ENCODE measurements around the gene C15orf61. TPM values are rescaled to one million over a fixed set of nuclear protein-coding genes. Genes with fewer than 3 reads are reported as not detected.
A peak's percentile ranks its signal among the peaks of the same experiment; 100 is the strongest.

The C15orf61 gene
- total RNA-seq, 1 donor from 2014 or later, result 7.4 TPM

DNA sequence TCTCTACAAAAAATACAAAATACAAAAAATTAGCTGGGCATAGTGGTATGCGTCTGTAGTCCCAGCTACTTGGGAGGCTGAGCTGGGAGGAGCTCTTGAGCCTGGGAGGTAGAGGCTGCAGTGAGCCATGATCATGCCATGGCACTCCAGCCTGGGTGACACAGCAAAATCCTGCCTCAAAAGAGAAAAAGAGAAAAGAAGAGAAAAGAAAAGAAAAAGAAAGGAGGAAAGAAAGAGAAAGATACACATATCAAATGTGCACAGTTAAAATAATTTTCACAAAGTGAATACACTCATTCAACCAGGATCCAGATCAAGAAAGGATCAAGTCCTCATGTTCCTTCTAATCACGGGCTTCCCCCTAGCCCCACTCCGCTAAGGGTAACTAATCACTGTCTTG, 5.8 kb upstream of the C15orf61 start:
- DNase-seq, result no peak

DNA sequence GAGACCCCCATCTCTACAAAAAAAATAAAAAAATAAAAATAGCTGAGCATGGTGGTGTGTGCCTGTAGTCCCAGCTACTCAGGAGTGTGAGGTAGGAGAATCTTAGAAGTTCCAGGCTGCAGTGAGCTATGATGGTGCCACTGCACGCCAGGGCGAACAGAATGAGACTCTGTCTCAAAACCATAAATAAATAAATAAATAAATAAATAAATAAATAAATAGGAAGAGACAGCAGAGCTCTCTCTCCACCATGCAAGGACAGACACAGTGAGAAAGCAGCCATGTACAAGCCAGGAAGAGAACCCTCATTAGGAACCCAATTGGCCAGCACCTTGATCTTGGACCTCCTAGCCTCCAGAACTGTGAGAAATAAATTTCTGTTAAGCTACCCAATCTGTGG, 5.4 kb upstream of the C15orf61 start:
- DNase-seq, result no peak

DNA sequence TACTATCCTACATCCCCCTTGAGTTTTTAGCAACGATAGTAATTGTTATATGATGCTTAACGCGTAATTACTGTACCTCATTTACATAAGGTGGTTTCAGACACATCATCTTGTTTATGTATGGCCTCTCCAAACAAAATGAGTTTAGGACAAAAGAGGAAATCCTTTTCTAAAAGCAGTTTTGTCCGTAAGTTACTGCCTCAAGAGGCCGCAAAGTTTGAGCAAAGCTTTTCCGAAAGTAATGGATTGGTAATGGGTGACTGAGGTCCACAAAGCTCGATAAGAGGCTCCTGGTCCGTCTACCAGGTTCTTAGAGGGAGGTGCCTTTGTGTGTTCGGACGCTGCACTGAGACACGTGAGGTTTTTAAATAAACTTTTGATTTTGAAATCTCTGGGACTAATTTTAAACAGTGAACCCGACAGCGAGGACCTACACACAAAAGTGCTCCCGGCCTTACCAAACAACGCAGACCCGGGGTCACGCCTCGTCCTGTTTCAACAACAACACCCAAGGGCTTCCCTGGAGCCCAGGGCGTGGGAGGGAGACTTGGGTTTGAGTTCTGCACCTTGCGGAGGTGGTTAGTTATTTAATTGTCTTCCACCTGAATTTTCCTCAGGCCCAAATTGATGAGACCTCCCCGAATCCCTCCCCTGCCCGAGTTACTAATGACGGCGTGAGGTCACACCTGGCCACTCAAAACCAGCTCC, 456 bp upstream of the C15orf61 start:
- peak; percentile 26 for DNase-seq

DNA sequence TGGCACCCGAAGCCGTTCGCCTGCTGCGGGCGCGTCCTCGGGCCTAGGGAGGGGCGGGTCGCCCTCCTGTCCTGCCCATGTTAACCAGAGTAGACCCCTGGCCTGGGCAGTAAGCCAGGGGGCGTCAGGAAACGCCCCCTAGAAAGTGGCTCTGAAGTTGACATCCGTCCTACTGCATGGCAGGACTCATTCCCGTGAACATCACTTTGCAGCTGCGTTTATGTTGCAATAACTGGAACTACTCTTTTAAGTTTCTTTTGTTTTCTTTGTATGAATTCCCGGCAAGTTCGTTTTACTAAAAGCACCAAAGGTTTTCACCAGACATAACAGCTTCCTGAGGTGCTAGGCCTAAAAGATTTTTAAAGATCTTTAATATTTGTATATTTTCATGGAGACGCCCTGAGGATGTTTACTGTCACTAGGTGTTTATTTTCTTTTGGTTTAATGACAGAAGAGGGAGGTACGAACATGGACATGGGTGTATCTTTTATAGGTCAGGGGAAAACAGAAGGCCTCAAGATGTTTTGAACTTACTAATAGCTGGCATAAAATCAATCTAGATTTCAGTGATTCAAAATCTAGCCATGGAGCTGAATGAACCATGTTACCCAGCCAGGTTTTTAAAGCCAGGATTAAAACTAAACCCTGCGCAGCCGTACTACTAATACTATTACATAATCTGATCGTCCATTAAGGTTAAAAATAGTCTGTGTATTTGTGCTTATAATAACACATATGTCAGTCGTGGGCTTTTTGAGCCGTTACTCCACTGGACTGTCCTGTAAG, 1.0 kb downstream of the C15orf61 start:
- peak; percentile 71 for DNase-seq

DNA sequence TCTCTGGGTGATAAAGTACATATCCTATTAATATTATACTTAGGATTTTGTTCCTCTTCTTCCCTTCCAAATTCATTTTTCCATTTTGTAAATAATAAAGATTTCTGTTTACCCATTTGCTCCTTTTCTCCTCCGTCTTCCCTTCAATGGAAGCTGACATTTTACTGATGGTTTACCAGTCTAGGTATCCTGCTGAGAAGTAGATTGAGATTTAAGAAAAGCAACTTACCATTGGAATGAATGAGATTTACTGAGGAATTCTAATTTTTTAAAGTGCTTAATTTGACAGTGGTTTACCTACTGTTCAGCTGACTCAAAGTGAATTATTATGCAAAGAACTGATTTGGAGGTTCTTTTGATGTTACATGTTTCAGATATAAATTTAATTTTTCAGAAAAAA, 2.4 kb downstream of the C15orf61 start:
- no peak for DNase-seq

DNA sequence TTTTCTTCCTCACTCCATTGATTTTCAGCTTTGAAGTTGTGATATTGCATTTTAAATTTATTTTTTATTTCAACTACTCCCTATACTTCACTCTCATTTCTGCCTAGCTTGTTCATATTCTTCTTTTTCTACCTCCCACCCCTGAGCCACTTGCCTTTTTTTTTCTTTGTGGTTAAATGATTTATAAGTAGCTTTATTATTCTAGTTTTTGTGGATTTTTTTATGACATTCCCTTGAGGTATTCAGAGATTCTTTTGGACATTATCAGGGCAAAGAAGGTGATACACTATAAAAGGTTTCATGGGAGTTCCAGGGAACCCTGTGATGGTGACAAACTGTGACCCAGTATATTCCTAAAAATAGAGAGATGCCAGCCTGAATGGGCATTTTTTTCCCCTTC, 3.3 kb downstream of the C15orf61 start:
- no peak for DNase-seq

DNA sequence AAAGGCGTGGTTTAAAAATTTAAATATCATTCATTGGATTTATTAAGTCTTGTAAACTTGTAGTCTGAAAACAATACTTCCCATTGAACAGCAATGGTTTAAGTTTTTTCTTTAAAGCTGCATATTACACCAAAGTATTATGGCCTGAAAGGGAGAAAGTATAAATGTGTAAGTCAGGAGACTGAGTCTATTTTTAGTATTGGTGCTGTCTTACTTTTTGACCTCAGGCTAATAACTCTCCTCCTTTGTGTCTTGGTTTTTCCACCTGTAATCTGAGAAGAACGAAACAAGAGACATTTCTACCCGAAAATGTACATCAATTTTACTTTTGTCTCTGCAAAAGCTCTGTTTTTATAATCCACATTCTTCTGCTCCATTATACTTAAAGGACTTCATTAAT, 7.6 kb downstream of the C15orf61 start:
- DNase-seq, result no peak

DNA sequence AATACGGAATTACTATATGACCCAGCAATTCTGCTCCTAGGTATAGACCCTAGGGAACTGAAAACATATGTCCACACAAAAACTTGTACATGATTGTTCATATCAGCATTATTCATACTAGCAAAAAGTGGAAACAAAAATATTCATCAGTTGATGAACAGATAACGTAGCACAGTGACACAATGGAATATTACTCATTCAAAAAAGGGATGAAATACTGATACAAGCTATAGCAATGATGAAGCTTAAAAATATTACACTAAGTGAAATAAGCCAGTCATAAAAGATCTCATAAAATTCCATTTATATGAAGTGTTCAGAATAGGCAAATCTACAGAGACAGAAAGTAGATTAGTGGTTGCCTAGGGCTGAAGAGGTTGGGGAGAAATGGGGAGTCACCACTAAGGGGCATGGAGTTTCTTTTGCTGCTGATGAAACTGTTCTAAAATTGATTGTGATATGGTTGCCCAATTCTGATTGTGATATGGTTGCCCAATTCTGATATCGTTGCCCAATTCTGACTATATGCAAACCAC, 10.5 kb downstream of the C15orf61 start:
- no peak for DNase-seq

DNA sequence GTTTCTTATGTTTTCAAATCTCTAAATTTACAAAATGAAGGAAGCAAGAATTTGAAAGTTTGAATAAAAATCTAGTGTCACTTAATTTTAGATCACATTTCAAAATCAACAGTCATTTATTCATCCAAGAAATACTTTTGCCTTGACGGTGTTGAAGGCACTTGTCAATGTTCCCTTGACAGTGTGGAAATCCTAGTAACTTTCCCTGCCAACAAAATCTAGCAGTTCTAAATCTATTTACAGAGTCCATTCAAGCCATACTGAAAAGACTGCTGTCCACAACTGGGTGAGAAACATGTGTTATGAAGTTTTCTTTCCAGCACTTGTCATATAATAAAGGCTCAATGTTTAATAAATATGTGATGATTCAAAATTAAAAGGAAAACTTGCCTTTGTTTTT, 12.9 kb downstream of the C15orf61 start:
- DNase-seq, result no peak

DNA sequence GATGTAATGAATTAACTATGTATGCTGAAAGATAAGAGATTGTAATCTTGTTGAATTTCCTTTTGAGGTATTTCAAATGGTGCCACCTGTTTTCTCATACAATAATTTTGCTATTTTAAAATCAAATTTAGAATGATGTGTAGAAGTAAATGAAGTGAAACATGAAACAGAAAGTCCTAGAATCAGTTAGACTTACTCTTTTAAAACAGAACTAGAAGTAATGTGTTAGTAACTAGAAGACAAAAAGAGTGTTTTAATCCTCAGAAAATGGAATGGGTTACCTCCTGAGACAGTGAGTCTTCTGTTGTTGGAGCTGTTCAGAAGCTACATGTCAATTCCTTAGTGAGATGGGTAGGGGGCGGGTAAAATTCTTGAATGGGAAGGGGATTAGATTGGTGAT, 13.4 kb downstream of the C15orf61 start:
- DNase-seq, result no peak

DNA sequence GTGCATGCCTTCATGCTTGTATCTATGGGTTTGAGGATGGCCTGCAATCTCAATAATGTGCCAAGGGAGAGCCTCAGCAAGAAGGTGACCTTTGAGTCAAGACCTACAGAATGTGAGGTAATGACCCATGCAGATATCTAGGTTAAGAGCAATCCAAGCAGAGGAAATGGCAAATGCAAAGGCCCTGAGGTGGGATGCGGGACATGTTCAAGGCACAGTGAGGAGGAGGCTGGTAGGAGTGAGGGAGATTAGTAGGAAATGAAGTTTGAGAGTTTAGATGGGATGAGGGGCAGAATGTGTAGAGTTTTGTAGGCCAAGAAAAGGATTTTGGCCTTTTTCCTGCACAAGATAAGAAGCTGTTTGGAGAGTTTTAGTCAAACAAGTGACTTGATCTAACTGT, 16.8 kb downstream of the C15orf61 start:
- no peak for DNase-seq

DNA sequence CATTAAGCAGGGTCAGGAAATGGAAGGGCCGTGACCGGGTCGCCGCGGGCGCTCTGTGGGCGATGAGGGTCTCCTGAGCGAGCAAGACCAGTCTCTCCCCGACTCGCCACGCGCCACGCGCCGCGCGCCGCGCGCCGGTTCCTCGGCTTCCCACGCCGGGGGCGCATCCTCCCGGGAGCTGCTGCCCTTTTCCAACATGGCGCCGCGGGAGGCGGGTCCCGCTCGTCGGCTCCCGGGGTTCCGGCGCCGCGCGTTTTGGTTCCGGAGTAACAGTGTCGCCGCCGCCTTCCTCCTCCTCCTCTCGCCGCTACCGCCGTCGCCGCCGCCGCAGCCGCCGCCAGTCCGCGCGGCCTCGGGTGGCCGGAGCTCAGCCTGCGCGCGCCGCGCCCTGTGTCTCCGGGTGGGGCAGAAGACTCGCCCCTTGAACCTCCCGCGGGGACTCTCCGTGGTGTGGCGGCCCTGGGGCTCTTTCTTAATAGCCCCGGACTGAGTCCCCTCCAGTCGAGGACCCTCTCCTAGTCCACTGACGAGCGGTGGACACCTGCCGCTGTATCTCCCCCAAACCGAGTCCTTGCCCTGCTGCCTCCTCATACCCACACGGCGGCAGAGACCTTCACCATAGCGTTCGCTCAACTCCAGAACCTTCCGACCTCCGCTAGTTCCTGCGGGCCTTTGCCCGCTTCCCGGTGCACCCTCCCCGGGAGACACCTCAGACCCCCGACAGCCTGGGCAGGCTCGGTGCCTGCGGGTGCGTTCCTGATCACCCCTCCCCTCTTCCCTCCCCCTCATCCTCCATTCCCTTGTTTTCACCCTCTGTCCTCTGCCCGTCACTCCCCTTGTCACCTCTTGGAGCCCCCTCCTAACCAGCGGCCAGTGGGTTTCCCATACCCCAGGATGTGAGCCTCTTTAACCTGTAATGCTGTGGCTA, 21.8 kb downstream of the C15orf61 start, which contains the start of gene MAP2K5:
Gene MAP2K5, plus strand, starts transcription at position 284 of the 928 bp plus-strand sequence. Its CDS starts 633 bp downstream, at position 917.
- DNase-seq, result peak; percentile 66

DNA sequence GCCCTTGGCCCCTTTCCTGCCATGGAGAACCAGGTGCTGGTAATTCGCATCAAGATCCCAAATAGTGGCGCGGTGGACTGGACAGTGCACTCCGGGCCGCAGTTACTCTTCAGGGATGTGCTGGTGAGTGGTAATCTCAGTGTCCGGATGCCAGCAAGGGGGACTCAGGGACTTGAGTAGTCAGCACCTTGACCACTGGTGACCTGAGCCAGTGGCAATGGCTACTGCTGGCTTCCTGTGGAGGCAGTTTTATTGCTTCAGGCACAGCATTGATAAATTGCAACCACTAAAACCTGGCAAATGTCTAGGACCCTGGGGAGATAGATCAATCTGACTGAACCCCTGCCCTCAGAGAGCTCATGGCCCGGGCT, 22.4 kb downstream of the C15orf61 start:
- no peak for DNase-seq

DNA sequence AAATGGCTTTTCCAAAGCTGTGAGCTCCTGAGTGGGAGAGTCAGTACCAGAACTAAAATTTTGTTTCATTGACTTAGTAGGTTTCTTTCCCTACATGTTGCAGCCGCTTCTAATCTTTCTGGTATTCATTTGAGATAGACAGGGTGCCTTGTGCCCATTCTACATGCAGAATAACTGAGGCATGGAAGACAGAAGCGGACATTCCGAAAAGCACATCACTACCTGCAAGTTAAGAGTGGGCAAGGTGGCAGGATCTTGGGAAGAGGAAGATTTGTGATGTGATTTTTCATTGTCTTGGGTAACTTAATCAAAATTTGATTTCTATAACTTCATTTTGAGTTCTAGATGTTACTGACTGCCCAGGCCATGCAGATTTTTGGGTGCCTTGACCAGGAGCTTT, 23.5 kb downstream of the C15orf61 start:
- no peak for DNase-seq

DNA sequence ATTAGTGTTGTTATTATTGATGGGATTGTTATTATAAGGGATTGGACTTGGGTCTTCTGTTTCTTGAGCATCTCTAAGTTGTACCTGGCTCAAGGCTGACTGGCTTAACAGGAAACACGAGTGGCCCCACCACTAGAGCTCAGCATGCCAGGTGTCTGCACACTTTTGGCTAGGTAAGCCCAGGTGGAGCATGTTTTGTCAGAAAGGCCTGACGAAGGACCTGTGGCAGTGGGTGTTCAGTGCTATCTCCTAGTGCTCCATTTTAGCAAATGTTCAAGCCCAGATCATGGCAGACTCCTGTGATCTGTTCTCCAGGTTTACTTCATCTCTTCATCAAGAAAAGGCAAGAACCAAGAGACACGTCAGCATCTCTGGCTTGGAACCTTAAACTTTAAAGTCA, 24.9 kb downstream of the C15orf61 start:
- no peak for DNase-seq

DNA sequence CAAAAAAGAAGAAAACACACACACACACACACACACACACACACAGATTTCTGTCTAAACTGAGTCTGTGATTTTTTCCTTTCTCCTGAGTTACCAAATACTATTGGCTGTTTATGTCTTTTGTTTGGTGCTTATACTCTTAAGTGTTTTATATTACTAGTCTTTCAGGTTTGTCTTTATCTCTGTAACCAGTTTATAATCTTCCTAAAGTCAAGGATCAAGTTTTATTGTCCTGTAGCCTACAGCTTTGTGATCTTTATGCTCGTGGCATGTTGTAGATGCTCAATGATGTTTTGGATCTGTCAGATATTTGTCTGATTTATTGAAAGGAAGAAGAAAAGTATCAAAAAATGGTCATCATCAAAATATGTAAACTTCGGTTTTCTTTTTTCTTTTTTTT, 26.1 kb downstream of the C15orf61 start:
- DNase-seq, result no peak

DNA sequence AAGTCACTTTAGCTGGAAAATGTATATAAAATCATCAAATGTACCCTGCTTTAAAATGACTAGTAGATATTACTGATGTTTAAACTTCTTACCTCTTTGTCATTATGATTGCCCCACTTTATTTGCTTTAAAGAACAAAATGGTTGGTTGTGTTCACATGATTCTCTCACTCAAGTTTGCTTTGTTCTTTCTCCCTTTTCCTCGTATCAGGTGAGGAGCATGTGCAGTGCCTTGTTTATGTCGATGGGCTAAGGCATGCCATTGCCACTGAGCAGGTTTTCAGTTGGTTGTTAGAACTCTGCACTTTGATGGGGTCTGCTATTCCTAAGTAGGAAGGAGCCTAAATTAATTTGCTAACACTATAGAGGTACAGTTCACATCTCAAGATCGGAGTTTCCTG, 26.9 kb downstream of the C15orf61 start:
- no peak for DNase-seq

DNA sequence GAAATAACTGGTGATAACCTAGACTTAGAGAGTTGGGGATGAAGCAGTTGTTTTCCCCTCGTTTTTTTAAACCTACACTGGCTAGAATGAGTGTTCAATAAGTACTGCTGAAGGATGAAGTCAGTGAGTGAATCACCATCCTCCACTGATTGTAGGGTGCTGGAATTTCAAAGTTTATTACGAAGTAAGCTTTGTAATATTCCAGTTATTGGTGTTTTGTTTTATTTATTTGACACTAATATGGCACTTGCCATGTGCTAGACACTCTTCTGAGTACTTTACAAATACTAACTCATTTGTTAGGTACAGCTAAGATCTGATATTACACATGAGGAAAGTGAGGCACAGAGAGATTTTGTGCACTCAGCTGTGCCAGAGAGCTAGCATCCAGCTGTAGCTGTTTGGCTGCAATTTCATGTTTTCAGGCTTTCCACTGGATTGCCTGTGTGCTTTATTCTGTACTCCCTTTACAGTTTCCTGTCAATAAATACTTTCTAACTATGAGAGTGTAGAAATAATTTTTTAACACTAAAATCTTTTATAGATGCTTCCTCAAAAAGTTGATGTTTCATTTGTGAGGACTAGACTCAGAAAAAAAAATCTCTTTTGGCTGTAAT, 27.4 kb downstream of the C15orf61 start:
- peak; percentile 1 for DNase-seq

DNA sequence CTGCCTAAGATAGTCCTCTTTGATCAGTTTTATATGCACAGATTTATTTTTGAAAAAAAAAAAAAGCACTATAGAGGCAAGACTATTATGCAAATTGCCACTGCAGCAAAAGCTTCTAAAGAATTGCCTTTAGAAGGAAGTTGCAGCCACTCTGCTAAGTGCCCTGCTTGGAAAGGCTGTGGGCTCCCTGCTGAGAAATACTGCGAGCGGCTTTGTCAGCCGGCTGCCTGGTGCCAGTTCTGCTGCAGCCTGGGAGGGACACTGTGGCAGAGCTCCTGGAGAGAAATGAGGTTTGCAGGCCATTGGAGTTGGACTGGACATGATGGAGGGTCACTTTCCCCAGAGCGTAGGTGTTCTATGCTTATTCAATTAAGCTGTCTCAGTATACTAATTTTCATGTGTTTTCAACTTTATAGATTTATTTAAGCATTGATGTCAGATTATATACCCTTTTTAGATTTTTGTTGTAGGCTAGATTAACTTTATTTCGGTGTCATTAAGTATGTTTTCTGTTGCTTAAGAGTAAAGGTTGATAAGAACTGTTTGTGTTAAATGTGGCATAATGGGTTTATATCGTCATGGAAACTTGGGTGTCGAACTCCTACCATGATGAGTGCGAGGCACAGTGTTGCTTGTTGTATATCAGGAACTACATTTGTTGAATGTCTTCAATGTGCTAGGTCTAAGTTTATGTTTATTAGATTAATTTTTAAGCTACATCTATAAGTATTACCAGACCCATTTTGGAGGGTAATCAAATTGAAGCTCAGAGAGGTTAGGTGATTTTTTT, 28.1 kb downstream of the C15orf61 start:
- peak; percentile 46 for DNase-seq

DNA sequence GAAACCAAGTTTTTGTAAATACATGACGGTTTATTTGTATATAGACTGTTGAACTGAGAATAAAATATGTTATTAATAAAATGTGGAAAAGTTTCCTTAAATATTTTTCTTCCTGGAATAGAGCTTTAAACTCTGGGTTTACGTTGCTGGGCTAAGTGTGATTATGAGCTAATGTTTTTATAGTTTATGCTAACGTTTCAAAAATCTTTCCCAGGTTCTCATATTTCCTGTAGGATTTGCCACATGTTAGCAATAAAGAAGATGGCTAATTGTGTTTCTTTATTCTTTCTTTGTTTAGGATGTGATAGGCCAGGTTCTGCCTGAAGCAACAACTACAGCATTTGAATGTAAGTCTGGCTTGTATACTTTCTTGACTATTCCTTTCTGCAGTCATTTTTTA, 28.8 kb downstream of the C15orf61 start:
- DNase-seq, result peak; percentile 46

DNA sequence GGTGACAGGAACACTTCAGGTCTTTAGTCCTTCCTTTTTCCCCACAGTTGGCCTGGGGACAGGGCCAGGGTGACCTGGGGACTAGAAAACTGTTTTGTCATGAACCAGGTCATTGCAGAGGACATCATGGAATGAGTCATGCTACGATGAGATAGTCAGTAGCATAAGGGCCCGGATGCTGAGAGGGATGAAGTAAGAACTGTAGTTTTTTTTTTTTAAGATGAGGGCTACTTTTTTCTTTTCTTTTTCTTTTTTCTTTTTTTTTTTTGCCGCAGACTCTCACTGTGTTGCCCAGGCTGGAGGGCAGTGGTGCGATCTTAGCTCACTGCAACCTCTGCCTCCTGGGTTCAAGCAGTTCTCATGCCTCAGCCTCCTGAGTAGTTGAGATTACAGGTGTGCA, 29.6 kb downstream of the C15orf61 start:
- no peak for DNase-seq
